HPDE6-E6E7 (cell line): Measurements from ENCODE around the gene ATP1A2.
A peak's percentile ranks its signal among the peaks of the same experiment; 100 is the strongest.

ENCODE experiments used
- DNase-seq: peaks from one replicate; pipeline ENCODE4 v3.0.0; 2011; ENCODE audit warnings: missing footprints; ENCODE audit errors: extremely low spot score

Gene ATP1A2

GRCh38 chr1:160146107-160146506, 30.5 kb downstream of the ATP1A2 start:
- DNase-seq, result no peak

GRCh38 chr1:160148121-160148520, 32.6 kb downstream of the ATP1A2 start:
- no peak for DNase-seq

GRCh38 chr1:160149233-160149632, 33.7 kb downstream of the ATP1A2 start:
- DNase-seq, result no peak

- no peak for DNase-seq
These were observed 34.2 kb downstream of the ATP1A2 start for GRCh38 chr1:160149716-160150115.

GRCh38 chr1:160151303-160151702, 35.7 kb downstream of the ATP1A2 start, which contains the start of gene ATP1A4:
Gene ATP1A4, plus strand, starts transcription at chr1:160151603. Its CDS starts 438 bp downstream, at chr1:160152041.
- no peak for DNase-seq

GRCh38 chr1:160154790-160155189, 39.2 kb downstream of the ATP1A2 start:
- DNase-seq, result no peak

- no peak for DNase-seq
These were observed 40.8 kb downstream of the ATP1A2 start for GRCh38 chr1:160156361-160156760.

- no peak for DNase-seq
These were observed 41.6 kb downstream of the ATP1A2 start for GRCh38 chr1:160157174-160157573.

- DNase-seq, result no peak
These were observed 42.5 kb downstream of the ATP1A2 start for GRCh38 chr1:160158031-160158430.

GRCh38 chr1:160158534-160158933, 43.0 kb downstream of the ATP1A2 start:
- DNase-seq, result no peak

- DNase-seq, result no peak
These were observed 44.3 kb downstream of the ATP1A2 start for GRCh38 chr1:160159846-160160245.

- no peak for DNase-seq
These were observed 46.6 kb downstream of the ATP1A2 start for GRCh38 chr1:160161965-160162705.

- no peak for DNase-seq
These were observed 47.4 kb downstream of the ATP1A2 start for GRCh38 chr1:160162931-160163330.

GRCh38 chr1:160163615-160164014, 48.1 kb downstream of the ATP1A2 start:
- DNase-seq, result no peak

- DNase-seq, result no peak
These were observed 48.6 kb downstream of the ATP1A2 start for GRCh38 chr1:160164121-160164520.

GRCh38 chr1:160166166-160166868, 50.8 kb downstream of the ATP1A2 start:
- no peak for DNase-seq

GRCh38 chr1:160167056-160167455, 51.5 kb downstream of the ATP1A2 start:
- DNase-seq, result no peak

GRCh38 chr1:160167580-160167979, 52.0 kb downstream of the ATP1A2 start:
- DNase-seq, result no peak

GRCh38 chr1:160168016-160168415, 52.5 kb downstream of the ATP1A2 start:
- no peak for DNase-seq

GRCh38 chr1:160168609-160169369, 53.2 kb downstream of the ATP1A2 start:
- DNase-seq, result no peak

- DNase-seq, result no peak
These were observed 54.2 kb downstream of the ATP1A2 start for GRCh38 chr1:160169553-160170399.

GRCh38 chr1:160171354-160171753, 55.8 kb downstream of the ATP1A2 start:
- DNase-seq, result peak; percentile 26
